ENCODE measurements around the gene GALNTL6. TPM values are rescaled to one million over a fixed set of nuclear protein-coding genes. Genes with fewer than 3 reads are reported as not detected.

The GALNTL6 gene
- total and polyA plus RNA-seq, 2 donors (not counting 3 experiments of a cell fraction or from before 2014, with no cell fraction given): not detected

DNA sequence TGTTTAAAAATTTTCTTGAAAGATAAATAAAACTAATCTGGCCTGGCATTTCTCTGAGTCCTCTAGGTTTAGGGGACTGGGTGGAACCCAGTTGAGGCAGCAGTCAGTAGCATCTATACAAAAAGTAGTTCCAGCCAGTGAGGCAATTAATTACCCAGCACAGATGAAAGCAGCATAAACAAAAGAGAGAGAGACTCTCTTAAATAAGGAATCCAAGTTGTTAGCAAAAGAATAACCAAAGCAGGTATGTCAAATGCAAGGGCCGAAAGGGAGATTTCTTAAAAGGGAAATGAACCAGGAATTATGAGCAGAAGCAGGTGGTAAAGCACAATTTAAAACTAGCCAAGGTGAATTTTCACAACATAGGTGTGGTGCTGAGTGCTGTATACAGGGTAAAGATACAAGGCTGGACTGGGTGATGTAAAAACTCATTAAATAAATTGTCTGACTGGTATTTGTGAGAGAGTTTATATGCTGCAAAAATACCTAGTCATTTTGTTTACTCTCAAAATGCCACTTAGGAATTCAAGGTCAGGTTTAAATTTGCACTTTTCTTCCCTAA is 1260.8 kb downstream of the GALNTL6 start:
- no peaks in the 10 kb centered on the region for H3K27me3 ChIP-seq (ENCODE audit: control insufficient read depth in 2 of 2, insufficient read depth in 2 of 2, low read length in 2 of 2)
- TF ChIP-seq GATA2 (IDR thresholded peaks at IDR 0.05; ENCODE audit: insufficient read depth, insufficient read length, low read depth, low read length): no peak
- no peaks in the 10 kb centered on the region for H3K4me1 ChIP-seq (ENCODE audit: control insufficient read depth, extremely low read depth, insufficient read depth, low read length)
- no peaks in the 10 kb centered on the region for H3K9me3 ChIP-seq (replicated peaks; ENCODE audit: control insufficient read depth, insufficient read depth, low read length)
- no peak overlapping the region for H3K4me3 ChIP-seq (replicated peaks in 1 of 3; ENCODE audit: insufficient read depth in 1 of 3, low read depth in 1 of 3, low read length in 3 of 3)
- no peak overlapping the region for H2AFZ ChIP-seq (ENCODE audit: low read depth, low read length)
- dilution Hi-C loops (cut with MboI; ENCODE audit: extremely low pct_ligation_motif_present, low sequenced_read_pairs): no loop called here
- H3K4me2 ChIP-seq (ENCODE audit: insufficient read depth, low read length): no peak overlapping the region
- ChIA-PET POLR2A (no interaction called here), CTCF (interaction anchor here (0.8 kb wide), 1 partner anchor 184 kb away, joined by 3 read pairs; no protein-coding TSS in a partner anchor)
- no peak for FAIRE-seq
- H3K27ac ChIP-seq (ENCODE audit: insufficient read depth, low read depth, low read length): no peak overlapping the region
- BruUV-seq (replicated peaks): no TSS peak
- no peak for DNase-seq (ENCODE audit: low read depth, low spot score)
- H3K9me1 ChIP-seq (replicated peaks; ENCODE audit: control insufficient read depth, extremely low read depth, insufficient read depth, low read length): no peaks in the 10 kb centered on the region
- no peaks in the 10 kb centered on the region for H3K36me3 ChIP-seq (ENCODE audit: control insufficient read depth in 2 of 2, extremely low read depth in 1 of 2, insufficient read depth in 2 of 2, low read length in 2 of 2)
- no peaks in the 10 kb centered on the region for H3K79me2 ChIP-seq (ENCODE audit: control insufficient read depth, insufficient read depth, low read length)
- intact Hi-C loops (cut with micrococcal nuclease): no loop called here
- H3K9ac ChIP-seq (replicated peaks; ENCODE audit: extremely low read depth, insufficient read depth, low read length): no peak overlapping the region
- H4K20me1 ChIP-seq (replicated peaks; ENCODE audit: control insufficient read depth, extremely low read depth, insufficient read depth, low read length): no peaks in the 10 kb centered on the region

DNA sequence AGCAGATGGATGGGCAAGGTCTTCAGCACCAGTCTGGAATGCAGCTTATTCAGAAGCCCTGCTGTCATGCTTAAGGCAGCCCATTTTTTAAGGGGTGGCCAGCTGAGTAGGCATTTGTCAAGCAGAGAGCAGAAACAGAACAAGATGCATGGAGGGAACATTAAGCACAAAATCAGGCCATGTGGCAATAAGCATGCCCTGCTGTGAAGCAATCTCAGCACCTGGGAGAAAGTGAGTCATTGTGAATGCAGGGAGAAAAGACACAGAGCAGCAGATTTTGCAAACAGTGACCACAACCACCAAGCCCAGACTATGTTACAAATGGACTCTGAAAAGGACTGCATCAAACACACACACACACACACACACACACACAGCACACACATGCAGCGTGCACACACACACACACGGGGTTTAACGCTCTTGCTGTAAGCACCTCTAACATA is 1261.3 kb downstream of the GALNTL6 start:
- Histone ChIP-seq H2AFZ (ENCODE audit: low read depth, low read length) (no peak overlapping the region), H3K36me3 (ENCODE audit: control insufficient read depth in 2 of 2, extremely low read depth in 1 of 2, insufficient read depth in 2 of 2, low read length in 2 of 2) (no peaks in the 10 kb centered on the region), H3K4me2 (ENCODE audit: insufficient read depth, low read length) (no peak overlapping the region), H3K4me1 (ENCODE audit: control insufficient read depth, extremely low read depth, insufficient read depth, low read length) (no peaks in the 10 kb centered on the region), H3K27me3 (ENCODE audit: control insufficient read depth in 2 of 2, insufficient read depth in 2 of 2, low read length in 2 of 2) (no peaks in the 10 kb centered on the region), H3K4me3 (replicated peaks in 1 of 3; ENCODE audit: insufficient read depth in 1 of 3, low read depth in 1 of 3, low read length in 3 of 3) (no peak overlapping the region), H4K20me1 (replicated peaks; ENCODE audit: control insufficient read depth, extremely low read depth, insufficient read depth, low read length) (no peaks in the 10 kb centered on the region), H3K9ac (replicated peaks; ENCODE audit: extremely low read depth, insufficient read depth, low read length) (no peak overlapping the region), H3K27ac (ENCODE audit: insufficient read depth, low read depth, low read length) (no peak overlapping the region), H3K9me1 (replicated peaks; ENCODE audit: control insufficient read depth, extremely low read depth, insufficient read depth, low read length) (no peaks in the 10 kb centered on the region), H3K9me3 (replicated peaks; ENCODE audit: control insufficient read depth, insufficient read depth, low read length) (no peaks in the 10 kb centered on the region), H3K79me2 (ENCODE audit: control insufficient read depth, insufficient read depth, low read length) (no peaks in the 10 kb centered on the region)
- ChIA-PET CTCF (interaction anchor here (0.8 kb wide), 1 partner anchor 183 kb away, joined by 3 read pairs; no protein-coding TSS in a partner anchor), POLR2A (no interaction called here)
- TF ChIP-seq FOS (IDR thresholded peaks at IDR 0.05; ENCODE audit: borderline replicate concordance, insufficient read depth, low read length) (no peak), JUN (IDR thresholded peaks at IDR 0.05; ENCODE audit: borderline replicate concordance, insufficient read depth, insufficient read length, low read depth) (no peak), GATA2 (IDR thresholded peaks at IDR 0.05; ENCODE audit: insufficient read depth, insufficient read length, low read depth, low read length) (no peak), POLR2A (IDR thresholded peaks at IDR 0.05; ENCODE audit: low read depth, low read length) (no peak)
- FAIRE-seq (peak; percentile 38), DNase-seq (ENCODE audit: low read depth, low spot score) (no peak)
- intact Hi-C loops (cut with micrococcal nuclease): no loop called here
- dilution Hi-C loops (cut with MboI; ENCODE audit: extremely low pct_ligation_motif_present, low sequenced_read_pairs): no loop called here
- BruUV-seq (replicated peaks): no TSS peak

All from endothelial cell of umbilical vein (primary cell).